HepG2 (cell line): ENCODE measurements around the gene ASB3. TPM values are rescaled to one million over a fixed set of nuclear protein-coding genes. Genes with fewer than 3 reads are reported as not detected.

Source experiments
- E2F5 ChIP-seq: sonication (generic); formaldehyde crosslinking; conservative IDR thresholded peaks from 2 replicates; pipeline ENCODE4 v1.4.0; 2020; ENCODE audit warnings: missing genetic modification reagents
- ESRRA ChIP-seq: sonication (generic); formaldehyde crosslinking; IDR thresholded peaks from 2 replicates; pipeline ENCODE4 v1.5.1; 2020; ENCODE audit warnings: mild to moderate bottlenecking, low read depth, missing genetic modification reagents
- MEIS1 ChIP-seq: sonication (generic); formaldehyde crosslinking; IDR thresholded peaks from 2 replicates; pipeline ENCODE4 v1.9.0; 2021; ENCODE audit warnings: mild to moderate bottlenecking, missing genetic modification reagents, moderate library complexity, borderline replicate concordance
- MTF2 ChIP-seq: sonication (generic); formaldehyde crosslinking; IDR thresholded peaks from 2 replicates; pipeline ENCODE4 v1.5.0; 2020; ENCODE audit warnings: missing genetic modification reagents, borderline replicate concordance
- MXI1 ChIP-seq: IDR thresholded peaks from 3 replicates; pipeline ENCODE4 v1.6.1; 2012; ENCODE audit warnings: low read depth, low read length, inconsistent platforms, borderline replicate concordance
- PTBP1 ChIP-seq: fragments of 200-400 bp; formaldehyde crosslinking; IDR thresholded peaks from 2 replicates; pipeline ENCODE4 v1.6.1; 2018; ENCODE audit warnings: low read length, low read depth; ENCODE audit not compliant: poor library complexity, severe bottlenecking
- TCF7 ChIP-seq: sonication (generic); IDR thresholded peaks from 2 replicates; pipeline ENCODE4 v1.6.1; 2016; ENCODE audit warnings: antibody characterized with exemption, low read depth
- XBP1 ChIP-seq: sonication (generic); formaldehyde crosslinking; IDR thresholded peaks from 2 replicates; pipeline ENCODE4 v1.5.0; 2020; ENCODE audit warnings: missing genetic modification reagents
- ZBED4 ChIP-seq: sonication (generic); formaldehyde crosslinking; IDR thresholded peaks from 2 replicates; pipeline ENCODE4 v1.4.0; 2020; ENCODE audit warnings: missing genetic modification reagents, borderline replicate concordance
- ZMAT3 ChIP-seq: sonication (generic); formaldehyde crosslinking; conservative IDR thresholded peaks from 2 replicates; pipeline ENCODE4 v1.7.0; 2021; ENCODE audit warnings: missing genetic modification reagents
- ZNF605 ChIP-seq: sonication (generic); formaldehyde crosslinking; IDR thresholded peaks from 2 replicates; pipeline ENCODE4 v1.8.0; 2022; ENCODE audit warnings: mild to moderate bottlenecking, missing genetic modification reagents
- ZNF737 ChIP-seq: sonication (generic); formaldehyde crosslinking; IDR thresholded peaks from 2 replicates; pipeline ENCODE4 v1.5.0; 2020; ENCODE audit warnings: missing genetic modification reagents, mild to moderate bottlenecking, borderline replicate concordance
- ZNF747 ChIP-seq: sonication (generic); formaldehyde crosslinking; IDR thresholded peaks from 2 replicates; pipeline ENCODE4 v1.8.1; 2023; ENCODE audit warnings: missing genetic modification reagents, mild to moderate bottlenecking, borderline replicate concordance
- ZSCAN5A ChIP-seq: sonication (generic); formaldehyde crosslinking; IDR thresholded peaks from 2 replicates; pipeline ENCODE4 v1.8.0; 2022; ENCODE audit warnings: mild to moderate bottlenecking, missing genetic modification reagents, borderline replicate concordance
- ZUFSP ChIP-seq: sonication (generic); formaldehyde crosslinking; IDR thresholded peaks from 2 replicates; pipeline ENCODE4 v1.9.0; 2021; ENCODE audit warnings: missing genetic modification reagents, mild to moderate bottlenecking, borderline replicate concordance
- polyA plus RNA-seq, 8 experiments: library from polyadenylated mRNA; depleted of rRNA in 3 of 8; stranded (reverse) in 7 of 8; unstranded in 1 of 8; fragments of >200 nt; fragmentation: Illumina TruSeq in 4 of 8; extraction: Trizol in 4 of 8; gene quantifications; 2 replicates each; pipeline versions ENCODE4 v1.2.1 to v1.2.3, GENCODE V29; 2011 to 2016; ENCODE audit warnings: low read depth in 4 of 8, missing spikeins in 1 of 8, mixed read lengths in 1 of 8; ENCODE audit not compliant: insufficient read depth in 1 of 8
- total RNA-seq, 5 experiments: library from RNA; depleted of rRNA; stranded (reverse); fragments of >200 nt; fragmentation: Illumina TruSeq; extraction: Trizol; gene quantifications; 2 replicates each; pipeline ENCODE4 v1.2.3, GENCODE V29; 2016; ENCODE audit warnings: low read depth in 1 of 5
- TF ChIP-seq, protein P1 (sequence below): sonication (generic); formaldehyde crosslinking; IDR thresholded peaks from 2 replicates; pipeline ENCODE4 v1.5.1; 2020; ENCODE audit warnings: missing genetic modification reagents, mild to moderate bottlenecking, borderline replicate concordance
- TF ChIP-seq, protein P2 (sequence below): sonication (generic); formaldehyde crosslinking; IDR thresholded peaks from 2 replicates; pipeline ENCODE4 v1.5.0; 2020; ENCODE audit warnings: missing genetic modification reagents

The ASB3 gene
- total and polyA plus RNA-seq, 2 of the 13 experiments (the other 11 are each of a cell fraction or from before 2014, with no cell fraction given): 40.1 to 41.8 TPM

GRCh38 chr2:53786705-53787613 lies at the start of gene ASB3, which contains the start of gene ERLEC1 (continued):
- TF ChIP-seq, protein P1, sequence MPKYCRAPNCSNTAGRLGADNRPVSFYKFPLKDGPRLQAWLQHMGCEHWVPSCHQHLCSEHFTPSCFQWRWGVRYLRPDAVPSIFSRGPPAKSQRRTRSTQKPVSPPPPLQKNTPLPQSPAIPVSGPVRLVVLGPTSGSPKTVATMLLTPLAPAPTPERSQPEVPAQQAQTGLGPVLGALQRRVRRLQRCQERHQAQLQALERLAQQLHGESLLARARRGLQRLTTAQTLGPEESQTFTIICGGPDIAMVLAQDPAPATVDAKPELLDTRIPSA (CRISPR knock-in tag): no peak; the same call in 1 of the 2 replicates
- TF ChIP-seq E2F5 (CRISPR knock-in tag): 0 out of 2 replicates have a peak, but pooled peaks have one; percentile 8
- TF ChIP-seq, protein P2, sequence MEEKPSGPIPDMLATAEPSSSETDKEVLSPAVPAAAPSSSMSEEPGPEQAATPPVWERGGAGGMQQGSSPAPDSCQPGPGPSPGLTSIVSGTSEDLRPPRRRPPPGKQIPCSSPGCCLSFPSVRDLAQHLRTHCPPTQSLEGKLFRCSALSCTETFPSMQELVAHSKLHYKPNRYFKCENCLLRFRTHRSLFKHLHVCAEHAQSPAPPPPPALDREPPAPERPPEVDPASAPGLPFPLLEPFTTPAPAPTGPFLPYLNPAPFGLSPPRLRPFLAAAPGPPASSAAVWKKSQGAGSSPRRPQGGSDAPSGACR (CRISPR knock-in tag): peak; percentile 96
- TF ChIP-seq ZSCAN5A (CRISPR knock-in tag): peak; percentile 98
- TF ChIP-seq XBP1 (CRISPR knock-in tag): peak; percentile 96
- TF ChIP-seq ZNF747 (CRISPR knock-in tag): peak; percentile 98
- peak; percentile 96 for TF ChIP-seq ZNF605 (CRISPR knock-in tag)
- no peak for TF ChIP-seq PTBP1
- no peak for TF ChIP-seq ZUFSP
- peak; percentile 84 for TF ChIP-seq ZBED4
- no peak for TF ChIP-seq ZNF737 (CRISPR knock-in tag)
- TF ChIP-seq MXI1: peak; percentile 95; the same call in 2 of the 3 replicates
- 0 out of 2 replicates have a peak, but pooled peaks have one; percentile 19 for TF ChIP-seq MTF2
- TF ChIP-seq TCF7: 0 out of 2 replicates have a peak, but pooled peaks have one; percentile 4
- peak; percentile 90 for TF ChIP-seq MEIS1 (CRISPR knock-in tag)
- TF ChIP-seq ESRRA: peak; percentile 67; the same call in 1 of the 2 replicates
- peak; percentile 86; the same call in 1 of the 2 replicates for TF ChIP-seq ZMAT3 (CRISPR knock-in tag)
